ENCODE data around the gene SELL. TPM values are rescaled to one million over a fixed set of nuclear protein-coding genes. Genes with fewer than 3 reads are reported as not detected.

SELL gene
- total RNA-seq, 2 experiments from 2014 or later = 204 to 216 TPM

GRCh38 chr1:169750041-169750440, 38.6 kb upstream of the SELL start:
- H3K27me3 Mint-ChIP-seq = no peaks in the 10 kb centered on the region

GRCh38 chr1:169746550-169746949, 35.1 kb upstream of the SELL start:
- Mint-ChIP-seq H3K4me3 (no peak overlapping the region), H3K27me3 (no peaks in the 10 kb centered on the region), H3K36me3 (ENCODE audit: low read depth) (no peaks in the 10 kb centered on the region), H3K27ac (no peak overlapping the region), H3K9me3 (no peaks in the 10 kb centered on the region), H3K4me1 (ENCODE audit: low read depth) (no peaks in the 10 kb centered on the region)
- ChIA-PET POLR2A (no interaction called here), CTCF (no interaction called here)
- DNase-seq (no peak), ATAC-seq (ENCODE audit: poor library complexity) (no peak)
- TF ChIP-seq CTCF (IDR thresholded peaks at IDR 0.05) = no peak
- intact Hi-C loops (cut with DNase I, micrococcal nuclease) = no loop called here
- no peaks in the 10 kb centered on the region for H3K9me3 ChIP-seq (ENCODE audit: control insufficient read depth in 1 of 2, insufficient read depth in 1 of 2, low read length in 2 of 2)
- no peak overlapping the region for H3K27ac ChIP-seq (ENCODE audit: low read depth in 1 of 2, low read length in 2 of 2)
- no peaks in the 10 kb centered on the region for H3K36me3 ChIP-seq (ENCODE audit: insufficient read depth, low read length)
- H3K4me3 ChIP-seq (ENCODE audit: low read length) = no peak overlapping the region
- H3K4me1 ChIP-seq (ENCODE audit: insufficient read depth, low read length) = no peaks in the 10 kb centered on the region
- peaks cover 0 to 1% of the 10 kb centered on the region in 2 experiments for H3K27me3 ChIP-seq (ENCODE audit: control insufficient read depth in 1 of 2, insufficient read depth in 2 of 2, low read length in 2 of 2)

More at GRCh38 chr1:169750041-169750440, 38.6 kb upstream of the SELL start:
- no peak overlapping the region for H3K4me3 Mint-ChIP-seq
- intact Hi-C loops (cut with DNase I, micrococcal nuclease) = no loop called here
- no peaks in the 10 kb centered on the region for H3K4me1 Mint-ChIP-seq (ENCODE audit: low read depth)
- Histone ChIP-seq H3K9me3 (ENCODE audit: control insufficient read depth in 1 of 2, insufficient read depth in 1 of 2, low read length in 2 of 2) (no peaks in the 10 kb centered on the region), H3K27ac (ENCODE audit: low read depth in 1 of 2, low read length in 2 of 2) (no peak overlapping the region), H3K27me3 (ENCODE audit: control insufficient read depth in 1 of 2, insufficient read depth in 2 of 2, low read length in 2 of 2) (no peaks in the 10 kb centered on the region), H3K4me1 (ENCODE audit: insufficient read depth, low read length) (no peaks in the 10 kb centered on the region), H3K4me3 (ENCODE audit: low read length) (no peak overlapping the region), H3K36me3 (ENCODE audit: insufficient read depth, low read length) (no peaks in the 10 kb centered on the region)
- CTCF ChIA-PET = no interaction called here
- no peak for DNase-seq
- no peak for ATAC-seq (ENCODE audit: poor library complexity)
- no peak for TF ChIP-seq CTCF (IDR thresholded peaks at IDR 0.05)
- no peak overlapping the region for H3K27ac Mint-ChIP-seq
- H3K9me3 Mint-ChIP-seq = no peaks in the 10 kb centered on the region
- H3K36me3 Mint-ChIP-seq (ENCODE audit: low read depth) = no peaks in the 10 kb centered on the region
- POLR2A ChIA-PET = no interaction called here

- Mint-ChIP-seq H3K9me3 (no peaks in the 10 kb centered on the region), H3K27me3 (no peaks in the 10 kb centered on the region), H3K36me3 (ENCODE audit: low read depth) (no peaks in the 10 kb centered on the region), H3K4me1 (ENCODE audit: low read depth) (no peaks in the 10 kb centered on the region), H3K27ac (no peak overlapping the region), H3K4me3 (no peak overlapping the region)
- Histone ChIP-seq H3K27ac (ENCODE audit: low read depth in 1 of 2, low read length in 2 of 2) (no peak overlapping the region), H3K4me3 (ENCODE audit: low read length) (no peak overlapping the region), H3K9me3 (ENCODE audit: control insufficient read depth in 1 of 2, insufficient read depth in 1 of 2, low read length in 2 of 2) (no peaks in the 10 kb centered on the region), H3K4me1 (ENCODE audit: insufficient read depth, low read length) (no peaks in the 10 kb centered on the region), H3K27me3 (ENCODE audit: control insufficient read depth in 1 of 2, insufficient read depth in 2 of 2, low read length in 2 of 2) (peaks cover 0 to 5% of the 10 kb centered on the region in 2 experiments), H3K36me3 (ENCODE audit: insufficient read depth, low read length) (no peaks in the 10 kb centered on the region)
- no peak for TF ChIP-seq CTCF (IDR thresholded peaks at IDR 0.05)
- ChIA-PET POLR2A (no interaction called here), CTCF (interaction anchor here (0.6 kb wide), 2 partner anchors 86 to 160 kb away, joined by 3 to 4 read pairs; no protein-coding TSS in a partner anchor)
- no peak for DNase-seq
- intact Hi-C loops (cut with DNase I, micrococcal nuclease) = no loop called here
- no peak for ATAC-seq (ENCODE audit: poor library complexity)
Observed at GRCh38 chr1:169745015-169745861, 33.8 kb upstream of the SELL start.
